ENCODE measurements around the gene TGM2. TPM values are rescaled to one million over a fixed set of nuclear protein-coding genes. Genes with fewer than 3 reads are reported as not detected.

The TGM2 gene
- 448 and 670 TPM in 2 replicates for total RNA-seq

DNA sequence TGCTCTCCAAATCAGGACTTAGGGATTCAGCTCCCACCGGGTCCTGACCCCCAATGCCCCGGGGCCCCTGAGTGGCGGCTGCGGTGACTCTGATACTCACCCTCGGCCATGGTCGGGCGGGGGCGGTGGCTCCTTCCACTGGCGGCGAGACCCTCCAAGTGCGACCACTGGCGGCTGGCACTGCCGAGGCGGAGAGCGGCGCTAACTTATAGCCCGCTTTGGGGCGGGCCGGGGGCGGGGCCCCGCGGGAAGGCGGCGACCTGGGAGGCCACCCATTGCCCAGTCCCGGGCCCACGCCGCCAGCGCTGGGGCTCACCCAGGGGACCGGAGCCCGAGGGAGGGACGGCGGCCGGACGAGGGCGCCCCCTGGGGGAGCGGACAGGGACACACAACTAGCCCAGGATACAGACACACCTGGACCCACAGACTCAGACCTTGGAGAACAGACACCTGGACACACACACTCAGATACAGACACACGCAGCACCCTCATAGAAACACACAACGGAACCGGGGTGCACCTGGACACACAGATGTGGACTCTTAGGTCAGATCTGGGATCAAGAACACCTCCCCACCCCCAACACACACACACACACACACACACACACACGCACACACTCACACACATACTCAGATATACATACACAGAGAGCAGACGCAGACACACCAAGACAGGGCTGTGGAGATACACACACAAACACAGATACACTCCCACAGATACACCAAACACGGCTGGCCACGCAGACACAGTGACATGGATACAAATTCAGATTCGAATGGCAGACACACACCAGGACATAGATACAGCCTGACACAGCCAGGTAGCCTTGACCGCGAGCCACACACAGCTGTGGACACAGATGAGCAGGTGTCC is at the start of gene TGM2:
TSS of gene TGM2 (minus strand) at position 182 of the 877 bp plus-strand sequence. CDS start at position 110, 72 bp downstream.
- no peak for DNase-seq (ENCODE audit: extremely low read depth, low read depth, low spot score)

DNA sequence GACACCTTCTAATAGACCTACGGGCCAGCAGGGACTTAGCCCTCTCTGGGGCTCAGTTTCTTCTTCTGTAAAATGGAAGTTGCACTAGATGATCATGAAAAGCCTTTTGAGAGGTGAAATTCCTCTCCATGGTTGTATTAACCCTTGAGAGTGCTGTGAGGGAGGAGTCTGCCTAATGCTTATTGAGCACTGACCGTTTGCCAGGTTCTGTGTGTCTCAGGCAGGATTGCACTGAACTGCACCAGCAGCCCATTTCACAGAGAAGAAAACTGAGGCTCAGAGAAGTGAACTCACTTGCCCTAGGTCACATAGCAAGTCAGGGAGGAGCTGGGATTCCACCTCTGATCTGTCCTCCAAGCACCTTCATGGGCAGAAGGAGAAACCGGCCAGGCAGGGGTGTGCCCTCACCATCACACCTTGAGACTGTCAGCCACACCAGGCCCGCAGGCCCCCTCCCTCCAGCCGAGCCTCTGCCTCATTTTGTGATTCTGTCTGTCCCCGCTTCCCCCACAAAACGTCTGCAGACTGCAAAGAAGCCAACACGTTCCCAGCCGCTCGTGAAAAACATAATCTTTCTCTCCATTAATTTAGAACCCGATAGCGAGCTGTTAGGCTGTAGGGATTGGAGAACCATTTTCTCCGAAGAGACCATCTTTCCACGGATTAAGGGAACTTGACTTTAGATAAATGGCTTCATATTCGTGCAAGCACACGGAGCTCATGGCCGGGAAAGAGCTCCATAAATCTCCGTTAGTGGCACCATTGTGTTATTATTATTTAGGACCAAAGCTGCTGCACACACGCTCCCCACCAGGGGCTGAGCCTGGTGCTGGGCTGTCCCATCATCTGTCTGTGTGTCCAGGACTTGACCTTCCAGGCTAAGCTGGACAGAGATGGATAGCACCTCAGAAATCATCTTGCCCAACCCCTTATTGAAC is 49.5 kb upstream of the TGM2 start:
- no peak for DNase-seq (ENCODE audit: extremely low read depth, low read depth, low spot score)

- DNase-seq (ENCODE audit: extremely low read depth, low read depth, low spot score): no peak
Observed at GRCh38 chr20:38213607-38213940, 48.5 kb upstream of the TGM2 start.

DNA sequence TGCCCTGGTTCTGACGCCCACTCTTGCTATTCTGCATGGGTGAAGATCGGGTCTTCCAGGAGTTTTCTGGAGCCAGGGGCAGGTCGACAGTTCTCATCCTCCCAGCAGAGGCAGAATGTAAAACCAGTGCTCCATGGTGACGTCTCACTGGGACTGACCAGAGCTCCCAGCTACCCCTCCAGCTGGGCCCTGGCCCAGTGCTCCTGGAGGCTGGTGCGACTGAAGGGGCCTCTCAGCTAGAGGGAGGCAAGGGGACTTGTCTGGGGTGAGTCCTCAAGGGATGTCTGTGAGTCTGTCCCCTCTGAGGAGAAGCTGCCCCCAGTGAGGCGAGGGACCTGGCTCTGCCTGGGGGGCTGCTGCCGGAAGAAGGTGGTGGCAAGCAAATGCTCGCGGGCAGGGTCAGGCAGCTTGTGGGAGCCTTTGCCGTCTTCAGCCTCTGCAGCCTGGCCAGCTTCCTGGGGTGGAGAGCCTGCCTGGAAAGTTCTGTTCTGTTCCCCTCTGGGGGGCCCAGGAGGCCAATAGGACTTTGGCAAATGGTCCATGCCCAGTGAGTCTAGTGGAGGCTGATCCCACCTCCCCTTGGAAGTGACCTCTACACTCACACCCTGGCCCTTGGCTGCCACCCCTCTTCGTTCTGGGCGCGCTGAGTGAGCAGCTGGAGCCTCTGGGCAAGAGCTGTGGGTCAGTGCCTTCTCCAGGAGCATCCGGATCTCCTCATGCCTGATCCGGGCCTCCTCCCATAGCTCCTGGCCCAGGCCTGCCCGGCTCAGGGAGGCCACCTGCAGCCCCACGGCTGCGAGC is 47.9 kb upstream of the TGM2 start:
- DNase-seq (ENCODE audit: extremely low read depth, low read depth, low spot score): no peak

DNA sequence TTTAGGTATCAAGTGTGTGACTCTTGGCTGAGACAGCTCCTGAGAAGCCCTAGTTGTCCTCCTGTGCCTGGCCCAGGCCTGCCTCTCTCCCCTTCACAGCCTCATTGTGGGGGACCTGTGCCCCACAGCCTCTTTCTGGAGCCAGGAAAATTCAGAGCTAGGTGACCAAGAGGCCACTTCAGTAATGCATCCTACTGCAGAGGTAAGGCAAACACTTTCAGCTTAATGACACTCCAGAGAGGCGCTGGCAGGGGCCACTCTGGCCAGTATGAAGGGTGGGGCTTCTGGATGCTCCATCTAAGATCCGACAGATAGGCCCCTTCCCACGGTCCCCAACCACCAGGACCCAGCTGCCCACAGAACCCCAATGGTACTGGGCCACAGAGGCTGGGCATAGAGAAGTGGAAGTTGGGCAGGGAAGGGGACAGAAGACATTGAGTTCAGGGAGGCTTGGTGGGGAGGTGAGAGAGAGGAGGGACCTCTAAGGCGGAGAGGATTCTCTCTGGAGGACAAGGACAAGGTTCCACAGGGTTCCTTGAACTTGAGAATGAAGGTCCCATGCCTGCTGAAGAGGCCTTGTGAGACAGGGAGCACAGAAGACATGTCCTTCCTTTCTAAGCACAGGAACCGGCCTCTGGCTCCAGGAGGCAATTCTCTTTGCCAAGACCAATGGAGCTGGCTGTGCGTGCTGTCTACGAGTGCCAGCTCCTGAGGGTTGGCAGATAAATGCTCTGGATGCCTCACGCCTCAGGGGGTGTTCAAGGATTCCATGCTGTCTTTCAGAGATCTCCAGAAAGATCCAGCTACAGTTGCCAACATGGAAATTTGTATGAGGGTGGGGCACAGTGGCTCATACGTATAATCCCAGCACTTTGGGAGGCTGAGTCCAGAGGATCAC is 46.4 kb upstream of the TGM2 start:
- no peak for DNase-seq (ENCODE audit: extremely low read depth, low read depth, low spot score)

- no peak for DNase-seq (ENCODE audit: extremely low read depth, low read depth, low spot score)
Observed at GRCh38 chr20:38210741-38211140, 45.7 kb upstream of the TGM2 start.

GRCh38 chr20:38209736-38210405 is 44.8 kb upstream of the TGM2 start:
- no peak for DNase-seq (ENCODE audit: extremely low read depth, low read depth, low spot score)

- DNase-seq (ENCODE audit: extremely low read depth, low read depth, low spot score): no peak
Observed at GRCh38 chr20:38209054-38209675, 44.1 kb upstream of the TGM2 start.

GRCh38 chr20:38208523-38208922 is 43.5 kb upstream of the TGM2 start:
- DNase-seq (ENCODE audit: extremely low read depth, low read depth, low spot score): no peak

- no peak for DNase-seq (ENCODE audit: extremely low read depth, low read depth, low spot score)
Observed at GRCh38 chr20:38208088-38208487, 43.0 kb upstream of the TGM2 start.

- no peak for DNase-seq (ENCODE audit: extremely low read depth, low read depth, low spot score)
Observed at GRCh38 chr20:38207621-38208020, 42.6 kb upstream of the TGM2 start.

GRCh38 chr20:38205001-38205400 is 39.9 kb upstream of the TGM2 start:
- DNase-seq (ENCODE audit: extremely low read depth, low read depth, low spot score): no peak

DNA sequence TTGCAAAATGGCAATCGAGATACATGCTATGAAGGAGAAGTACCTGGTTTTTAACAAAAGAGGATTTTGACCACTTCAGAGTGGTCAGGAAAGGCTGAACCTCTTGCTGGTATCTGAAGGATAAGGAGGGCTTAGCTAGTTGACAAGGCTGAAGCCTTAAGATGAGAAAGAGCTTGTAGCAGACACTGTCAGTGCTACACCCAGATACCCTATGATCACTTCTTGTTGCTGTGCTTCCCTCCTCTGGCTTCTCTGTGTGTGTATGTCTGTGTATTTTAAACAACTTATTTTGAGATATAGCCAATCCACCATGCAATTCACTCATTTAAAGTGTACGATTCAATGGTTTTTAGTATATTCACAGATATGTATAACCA is 38.9 kb upstream of the TGM2 start:
- no peak for DNase-seq (ENCODE audit: extremely low read depth, low read depth, low spot score)

GRCh38 chr20:38203337-38203980 is 38.4 kb upstream of the TGM2 start:
- DNase-seq (ENCODE audit: extremely low read depth, low read depth, low spot score): no peak

GRCh38 chr20:38202982-38203293 is 37.9 kb upstream of the TGM2 start:
- no peak for DNase-seq (ENCODE audit: extremely low read depth, low read depth, low spot score)

DNA sequence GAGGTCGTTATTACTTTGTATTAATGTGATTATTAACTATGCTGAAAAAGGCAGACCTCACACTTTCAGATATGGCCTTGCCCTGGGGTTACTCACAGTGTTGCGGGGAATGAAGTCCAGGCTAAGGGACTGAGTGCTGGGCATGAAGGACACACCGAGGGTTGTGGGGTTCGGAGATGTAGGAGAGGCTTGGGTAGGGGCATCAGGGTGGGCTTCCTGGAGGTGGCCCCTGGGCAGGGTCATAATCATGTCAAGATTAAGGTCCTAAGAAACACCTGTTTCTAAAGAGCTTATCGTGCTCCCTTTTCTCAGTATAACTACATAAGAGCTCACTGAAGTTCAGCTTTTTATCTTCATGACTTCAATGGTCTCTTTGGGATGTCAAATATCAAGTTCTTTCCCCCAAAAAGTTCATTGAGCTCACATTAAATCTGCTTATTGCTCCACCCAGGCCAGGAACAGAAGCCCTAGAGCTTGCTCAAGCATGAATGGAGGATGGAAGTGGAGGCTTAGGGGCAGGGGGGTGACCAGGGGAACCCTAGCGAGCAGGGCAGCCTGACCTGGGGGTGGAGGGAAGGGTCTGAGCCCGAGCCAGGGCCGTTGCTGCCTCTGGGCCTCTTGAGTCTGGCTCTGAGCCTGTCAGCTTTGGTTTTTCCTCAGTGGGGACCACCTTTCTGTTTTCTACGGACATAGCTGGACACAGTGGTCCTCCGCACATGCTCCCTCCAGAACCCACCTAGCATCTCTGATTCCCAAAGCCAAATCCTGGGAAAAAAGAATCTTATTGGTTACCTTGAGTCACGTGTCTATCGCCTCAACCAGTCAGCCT is 37.3 kb upstream of the TGM2 start:
- no peak for DNase-seq (ENCODE audit: extremely low read depth, low read depth, low spot score)

DNA sequence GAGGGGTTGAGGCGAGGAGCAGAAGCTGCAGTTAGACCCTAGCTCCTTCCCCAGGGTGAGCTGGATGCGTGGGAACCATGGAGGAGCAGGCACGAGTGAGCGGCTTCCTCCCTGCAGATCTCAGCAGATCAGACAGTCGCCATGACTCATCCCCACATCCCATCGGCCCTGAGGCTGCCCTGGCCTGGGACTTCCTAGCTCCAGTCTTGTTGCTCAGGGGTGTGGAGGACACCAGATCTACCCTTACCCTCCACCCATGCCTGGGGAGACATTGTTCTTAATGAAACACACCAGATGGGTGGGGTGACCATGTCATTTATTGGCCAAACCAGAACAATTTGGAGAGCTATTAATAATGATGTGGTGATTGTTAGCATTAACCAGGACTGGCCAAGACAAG is 36.3 kb upstream of the TGM2 start:
- no peak for DNase-seq (ENCODE audit: extremely low read depth, low read depth, low spot score)

- no peak for DNase-seq (ENCODE audit: extremely low read depth, low read depth, low spot score)
Observed at GRCh38 chr20:38200646-38201045, 35.6 kb upstream of the TGM2 start.

Data from glomerular endothelial cell (primary cell).